ENCODE measurements around the gene ROBO3.

Gene ROBO3

DNA sequence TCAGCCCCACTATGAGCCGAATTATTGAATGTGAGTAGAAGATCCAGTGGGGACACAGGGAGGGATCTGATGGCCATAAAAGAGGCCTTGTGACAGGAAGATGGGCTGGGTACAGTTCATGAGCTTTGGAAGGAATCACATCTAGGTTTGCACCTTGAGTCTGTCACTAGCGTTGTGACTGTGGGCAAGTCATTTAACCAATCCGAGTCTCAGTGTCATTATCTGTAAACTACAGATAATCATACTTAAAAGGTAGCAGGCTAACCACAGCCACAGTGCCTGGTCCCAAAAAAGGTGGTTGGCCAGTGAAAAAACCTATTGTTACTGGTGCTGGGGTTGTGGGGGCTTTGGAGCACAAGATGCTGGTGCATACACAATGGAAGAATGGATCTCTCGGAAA, 57.6 kb downstream of the ROBO3 start:
- DNase-seq: no peak

DNA sequence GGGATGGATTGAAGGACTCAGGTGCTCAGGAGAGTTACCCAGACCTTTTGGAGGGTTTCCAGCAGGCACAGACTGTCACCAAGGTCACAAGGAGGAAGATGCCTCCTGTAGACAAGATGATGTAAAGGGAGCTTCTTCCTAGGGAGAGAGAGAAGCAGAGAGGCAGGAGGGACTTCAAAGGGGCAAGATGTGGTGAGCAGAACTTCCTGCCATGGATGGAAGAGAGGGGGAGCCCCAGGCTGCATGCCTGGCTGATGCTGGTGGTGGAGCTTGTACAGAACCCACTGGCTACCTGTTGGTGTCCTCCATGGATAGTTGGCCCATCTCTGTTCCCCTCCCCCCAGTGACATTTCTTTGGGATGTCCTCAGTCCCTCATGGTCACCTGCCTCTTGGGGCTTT, 58.1 kb downstream of the ROBO3 start:
- DNase-seq: no peak

DNA sequence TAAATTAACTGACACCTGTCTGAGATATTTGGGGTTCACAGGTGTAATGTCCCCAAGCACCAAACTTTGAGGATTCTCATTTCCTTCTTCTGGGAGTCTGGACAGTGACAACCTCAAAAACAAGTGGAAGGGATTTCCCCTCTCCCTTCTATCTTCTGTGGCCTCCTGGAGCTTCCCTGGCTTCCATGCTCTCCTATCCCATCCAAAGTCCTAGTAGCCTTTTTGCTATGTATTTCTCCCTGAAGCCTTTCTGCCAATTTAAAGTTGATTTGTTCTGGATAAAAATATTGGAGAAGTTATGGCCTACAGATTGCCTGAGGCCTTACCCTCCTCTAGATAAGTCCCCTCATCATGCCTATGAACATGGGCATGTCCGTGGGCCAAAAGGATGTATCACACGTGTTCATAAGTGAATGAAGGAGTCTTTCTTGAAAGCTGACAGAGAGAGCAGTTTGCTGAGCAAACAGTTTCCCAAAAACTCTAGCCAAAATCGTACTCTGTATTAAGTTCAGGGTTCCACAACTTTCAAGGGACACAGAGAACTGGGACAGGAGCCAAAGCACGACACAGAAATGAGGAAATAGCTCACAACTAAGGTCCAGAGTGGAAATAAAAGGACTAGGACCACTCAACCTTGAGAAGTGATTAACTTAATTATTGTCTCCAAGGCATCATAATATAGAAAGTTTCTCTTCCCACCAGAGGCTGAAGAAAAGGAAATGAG, 63.9 kb downstream of the ROBO3 start:
- no peak for DNase-seq

DNA sequence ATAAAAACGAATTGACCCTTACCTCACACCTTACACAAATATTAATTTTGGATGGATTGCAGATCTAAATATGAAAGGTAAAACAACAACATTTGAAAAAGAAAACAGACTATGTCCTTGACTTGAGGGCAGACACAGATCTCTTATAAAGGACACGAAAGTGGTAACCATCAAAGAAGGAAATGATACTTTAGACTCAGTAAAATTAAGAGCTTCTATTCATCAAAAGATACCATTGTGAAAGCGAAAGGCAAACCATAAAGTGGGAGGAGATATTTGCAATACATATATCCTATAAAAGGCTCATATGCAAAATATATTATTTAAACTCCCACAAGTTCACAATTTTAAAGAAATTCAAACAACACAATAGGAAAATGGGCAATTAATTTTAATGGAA, 65.6 kb downstream of the ROBO3 start:
- no peak for DNase-seq
